A673 (cell line): Measurements from ENCODE around the gene CATSPERE.

Source experiments
- CTCF ChIP-seq: fragments of 300-800, 200-600 bp; sonication (generic); conservative IDR thresholded peaks from 2 replicates; pipeline ENCODE4 v1.5.1; 2017; ENCODE audit warnings: low read depth, mild to moderate bottlenecking, antibody characterized with exemption, low read length, moderate library complexity, mixed read lengths
- EZH2 ChIP-seq: fragments of 200-600 bp; sonication (generic); IDR thresholded peaks from 2 replicates; pipeline ENCODE4 v1.6.1; 2017; ENCODE audit warnings: borderline replicate concordance, low read depth, mild to moderate bottlenecking, mixed read lengths, antibody characterized with exemption, low read length; ENCODE audit not compliant: poor library complexity, severe bottlenecking

GRCh38 chr1:244634546-244634945 is 173.5 kb downstream of the CATSPERE start:
- TF ChIP-seq CTCF (no peak), EZH2 (no peak)
